B cell (primary cell): Measurements from ENCODE around the gene CPA5. TPM values are rescaled to one million over a fixed set of nuclear protein-coding genes. Genes with fewer than 3 reads are reported as not detected.

Source experiments
- ATAC-seq: fragments of 200-7000 bp; cut with Tn5 transposase; one replicate; pipeline ENCODE4 v1.10.0; 2021; ENCODE audit warnings: low read depth, mild to moderate bottlenecking, moderate number of reproducible peaks, moderate library complexity
- CTCF ChIA-PET: fragments of 350-600 bp; sonication (Branson Sonifier 250); formaldehyde crosslinking; loops from one replicate; lab custom pipeline; 2021; ENCODE audit warnings: antibody characterized with exemption, inconsistent platforms; lab: Charles Lee
- POLR2A ChIA-PET: fragments of 350-600 bp; sonication (Branson Sonifier 250); formaldehyde crosslinking; loops from one replicate; lab custom pipeline; 2021; ENCODE audit warnings: antibody characterized with exemption; lab: Charles Lee
- DNase-seq: peaks from one replicate; pipeline ENCODE4 v3.0.0; 2013
- H2AFZ ChIP-seq: 2 replicates; pipeline ENCODE4 v1.6.1; 2012; ENCODE audit warnings: mild to moderate bottlenecking, low read depth, low read length; ENCODE audit not compliant: insufficient read depth, poor library complexity, severe bottlenecking
- H3K27ac ChIP-seq, 2 donors: 1 replicate in 1 of 2; 2 replicates in 1 of 2; pipeline ENCODE4 v1.5.1; 2012 to 2013; ENCODE audit warnings: low read length in 2 of 2, mild to moderate bottlenecking in 2 of 2, moderate library complexity in 1 of 2
- H3K27me3 ChIP-seq, 4 experiments: fragments of 200-600 bp in 1 of 4; sonication (generic) in 1 of 4; replicated peaks in 1 of 4; 1 replicate in 2 of 4; 2 replicates in 2 of 4; pipeline versions ENCODE4 v1.6.1 to v1.7.0; 2013 to 2016; ENCODE audit warnings: low read length in 3 of 4, mild to moderate bottlenecking in 2 of 4, mixed read lengths in 1 of 4, moderate library complexity in 1 of 4; ENCODE audit not compliant: insufficient read depth in 4 of 4, control insufficient read depth in 3 of 4; ENCODE audit errors: control extremely low read depth in 1 of 4
- H3K36me3 ChIP-seq, 2 experiments: replicated peaks in 1 of 2; 1 replicate in 1 of 2; 2 replicates in 1 of 2; pipeline versions ENCODE4 v1.6.1 to v1.7.1; 2013; ENCODE audit warnings: low read length in 1 of 2; ENCODE audit not compliant: insufficient read depth in 2 of 2, control insufficient read depth in 1 of 2; ENCODE audit errors: control extremely low read depth in 1 of 2, extremely low read depth in 1 of 2
- H3K4me1 ChIP-seq, 2 donors: fragments of 200-600 bp in 1 of 2; sonication (generic) in 1 of 2; 1 replicate in 1 of 2; 2 replicates in 1 of 2; pipeline versions ENCODE4 v1.5.1 to v1.6.1; 2013 to 2017; ENCODE audit warnings: low read length in 2 of 2; ENCODE audit not compliant: control insufficient read depth in 2 of 2, insufficient read depth in 2 of 2
- H3K4me2 ChIP-seq: replicated peaks from 2 replicates; pipeline ENCODE3; 2012; ENCODE audit warnings: mild to moderate bottlenecking, low read depth, low read length; ENCODE audit not compliant: poor library complexity, severe bottlenecking
- H3K4me3 ChIP-seq, 5 experiments: fragments of 200-600 bp in 1 of 5; sonication (generic) in 1 of 5; 1 replicate in 3 of 5; 2 replicates in 2 of 5; pipeline versions ENCODE4 v1.5.1 to v1.7.0; 2011 to 2016; ENCODE audit warnings: low read length in 4 of 5, mild to moderate bottlenecking in 4 of 5, low read depth in 2 of 5, control low read depth in 1 of 5, moderate library complexity in 1 of 5; ENCODE audit not compliant: insufficient read depth in 1 of 5; ENCODE audit errors: control extremely low read depth in 1 of 5, extremely low read depth in 1 of 5
- H3K79me2 ChIP-seq: fragments of 200-600 bp; sonication (generic); one replicate; pipeline ENCODE4 v1.6.0; 2016; ENCODE audit warnings: low read length; ENCODE audit not compliant: control insufficient read depth, insufficient read depth
- H3K9ac ChIP-seq: fragments of 200-600 bp; sonication (generic); 2 replicates; pipeline ENCODE4 v1.6.1; 2017; ENCODE audit warnings: mild to moderate bottlenecking, low read length, moderate library complexity
- H3K9me3 ChIP-seq, 3 donors: one replicate each; pipeline versions ENCODE4 v1.6.1 to v1.7.1; 2013; ENCODE audit warnings: low read length in 2 of 3; ENCODE audit not compliant: control insufficient read depth in 2 of 3, insufficient read depth in 1 of 3; ENCODE audit errors: control extremely low read depth in 1 of 3
- H4K20me1 ChIP-seq: 2 replicates; pipeline ENCODE4 v1.6.0; 2012; ENCODE audit warnings: mild to moderate bottlenecking, low read length; ENCODE audit not compliant: insufficient read depth, control insufficient read depth, poor library complexity, severe bottlenecking
- H3K27ac Mint-ChIP-seq: one replicate; pipeline ENCODE4 v1.8.0; 2021; ENCODE audit warnings: mixed read lengths
- H3K27me3 Mint-ChIP-seq: one replicate; pipeline ENCODE4 v1.8.0; 2021; ENCODE audit warnings: mixed read lengths
- H3K4me1 Mint-ChIP-seq: one replicate; pipeline ENCODE4 v1.8.0; 2021; ENCODE audit warnings: mixed read lengths
- H3K4me3 Mint-ChIP-seq: one replicate; pipeline ENCODE4 v1.8.0; 2021; ENCODE audit warnings: mixed read lengths
- H3K9me3 Mint-ChIP-seq: one replicate; pipeline ENCODE4 v1.8.0; 2022; ENCODE audit warnings: mixed read lengths; ENCODE audit not compliant: insufficient read depth
- CTCF ChIP-seq: fragments of 200-600 bp; IDR thresholded peaks from one replicate; pipeline ENCODE4 v1.8.0; 2022; ENCODE audit warnings: antibody characterized with exemption, mild to moderate bottlenecking
- EZH2 ChIP-seq: IDR thresholded peaks from 2 replicates; pipeline ENCODE4 v1.6.1; 2012; ENCODE audit warnings: borderline replicate concordance, low read depth, mild to moderate bottlenecking, moderate library complexity, low read length; ENCODE audit not compliant: insufficient read depth, poor library complexity, severe bottlenecking
- WGBS: methylation state at CpG from one replicate; pipeline ENCODE4 v1.1.5; 2013; ENCODE audit warnings: missing lambda C conversion rate; ENCODE audit not compliant: insufficient coverage; 5-methylcytosine and 5-hydroxymethylcytosine counted together
- intact Hi-C: fragments of 100-400 bp; cut with micrococcal nuclease; formaldehyde crosslinking; loops from one replicate; pipeline ENCODE4 v1.10.0; 2022
- polyA plus RNA-seq: library from polyadenylated mRNA; depleted of rRNA; stranded (reverse); fragments of >200 nt; gene quantifications from 2 replicates; pipeline ENCODE4 v1.2.3, GENCODE V29; 2012
- total RNA-seq, 2 donors: library from RNA; stranded (reverse); fragments of 120-200 nt in 1 of 2; gene quantifications; 1 replicate in 1 of 2; 2 replicates in 1 of 2; pipeline versions ENCODE4 v1.2.3 to v1.2.4, GENCODE V29; 2013 to 2022

CPA5 gene
- total and polyA plus RNA-seq, 2 donors (not counting 1 experiment from before 2014, with no cell fraction given): not detected

- intact Hi-C loops: no loop called here
- H3K4me2 ChIP-seq: no peak overlapping the region
- POLR2A ChIA-PET: no interaction called here
- Mint-ChIP-seq H3K9me3 (no peaks in the 10 kb centered on the region), H3K4me1 (no peaks in the 10 kb centered on the region), H3K27ac (no peak overlapping the region), H3K27me3 (peaks cover 21% of the 10 kb centered on the region), H3K4me3 (no peak overlapping the region)
- no peak overlapping the region for H3K9ac ChIP-seq
- H3K9me3 ChIP-seq: peaks cover 0 to 5% (median 0%) of the 10 kb centered on the region in 3 donors
- 91% methylated on average over 5 of the region's 8 CpGs for WGBS
- TF ChIP-seq CTCF (no peak), EZH2 (no peak)
- H3K4me3 ChIP-seq: no peak overlapping the region
- no peaks in the 10 kb centered on the region for H4K20me1 ChIP-seq
- ATAC-seq (no peak), DNase-seq (no peak)
- H3K27ac ChIP-seq: no peak overlapping the region
- H3K79me2 ChIP-seq: no peaks in the 10 kb centered on the region
- no peaks in the 10 kb centered on the region for H3K36me3 ChIP-seq
- CTCF ChIA-PET: no interaction called here
- H2AFZ ChIP-seq: no peak overlapping the region
- H3K4me1 ChIP-seq: no peaks in the 10 kb centered on the region
- peaks cover 0 to 2% (median 0%) of the 10 kb centered on the region in 4 experiments for H3K27me3 ChIP-seq
Observed at GRCh38 chr7:130345136-130345535, 520 bp downstream of the CPA5 start.

GRCh38 chr7:130345725-130346124, 1.1 kb downstream of the CPA5 start:
- H3K27me3 Mint-ChIP-seq: peaks cover 21% of the 10 kb centered on the region
- no peak for DNase-seq

More at GRCh38 chr7:130345725-130346124, 1.1 kb downstream of the CPA5 start:
- no peak overlapping the region for H3K4me3 Mint-ChIP-seq
- H3K4me1 ChIP-seq: no peaks in the 10 kb centered on the region
- ChIA-PET CTCF (no interaction called here), POLR2A (no interaction called here)
- no peak overlapping the region for H2AFZ ChIP-seq
- H3K79me2 ChIP-seq: no peaks in the 10 kb centered on the region
- H3K27ac Mint-ChIP-seq: no peak overlapping the region
- no peak for TF ChIP-seq EZH2
- no peak for TF ChIP-seq CTCF
- no peak overlapping the region for H3K9ac ChIP-seq
- intact Hi-C loops: no loop called here
- no peak for ATAC-seq
- H3K4me3 ChIP-seq: no peak overlapping the region
- no peaks in the 10 kb centered on the region for H4K20me1 ChIP-seq
- no peaks in the 10 kb centered on the region for H3K36me3 ChIP-seq
- WGBS: 94% methylated on average over 4 of the region's 5 CpGs
- peaks cover 0 to 2% (median 0%) of the 10 kb centered on the region in 4 experiments for H3K27me3 ChIP-seq
- no peaks in the 10 kb centered on the region for H3K4me1 Mint-ChIP-seq
- no peak overlapping the region for H3K4me2 ChIP-seq
- no peaks in the 10 kb centered on the region for H3K9me3 Mint-ChIP-seq
- H3K27ac ChIP-seq: no peak overlapping the region
- H3K9me3 ChIP-seq: peaks cover 0 to 5% (median 0%) of the 10 kb centered on the region in 3 donors
